ENCODE results near the gene TXNDC5.

TXNDC5 gene

DNA sequence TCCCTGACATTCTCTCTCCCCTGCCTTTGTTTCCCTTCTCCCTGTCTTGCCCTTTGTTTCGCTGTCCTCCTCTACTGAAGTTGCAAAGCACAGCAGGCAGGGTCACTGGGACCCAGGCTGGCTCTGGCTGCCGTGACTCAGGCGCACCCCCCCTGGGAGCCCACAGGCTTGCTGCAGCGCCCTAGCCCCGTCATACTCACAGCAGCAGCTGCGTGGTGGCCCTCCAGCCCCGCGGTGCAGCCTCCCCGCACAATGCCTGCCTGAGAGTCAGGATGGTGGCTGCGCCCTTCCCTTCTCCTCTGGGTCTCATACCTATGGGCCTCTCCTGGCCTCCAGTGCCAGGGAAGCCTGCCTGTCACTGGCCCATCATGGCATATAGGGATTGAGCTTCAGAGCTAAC is 41.7 kb downstream of the TXNDC5 start:
- ATAC-seq (peak; percentile 39), DNase-seq (no peak)

DNA sequence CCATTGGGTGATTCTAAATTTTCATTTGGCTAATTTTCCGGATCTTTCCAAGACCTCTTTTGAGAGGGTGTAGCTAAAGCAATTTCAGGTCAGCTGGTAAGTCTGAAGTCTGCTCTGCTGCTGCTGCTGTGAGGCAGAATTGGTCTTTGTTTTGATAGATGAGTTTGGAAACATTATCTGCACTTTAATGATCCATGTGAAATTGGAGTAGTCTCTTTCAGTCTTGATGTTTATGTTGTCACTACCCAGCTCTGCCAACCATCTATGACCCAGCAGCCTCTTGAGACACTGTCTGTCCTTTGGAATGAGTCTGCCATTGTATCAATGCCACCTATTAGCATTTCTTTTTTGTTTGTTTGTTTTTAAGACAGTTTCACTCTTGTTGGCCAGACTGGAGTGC is 44.1 kb downstream of the TXNDC5 start:
- ATAC-seq (no peak), DNase-seq (no peak)
- H3K4me3 Mint-ChIP-seq, result no peak overlapping the region
- no peaks in the 10 kb centered on the region for H3K4me1 Mint-ChIP-seq
- no peaks in the 10 kb centered on the region for H3K9me3 Mint-ChIP-seq
- peaks cover 8% of the 10 kb centered on the region for H3K27me3 Mint-ChIP-seq
- H3K27ac Mint-ChIP-seq, result no peak overlapping the region

More for the DNA sequence above, 41.7 kb downstream of the TXNDC5 start:
- peaks cover 0 to 11% of the 10 kb centered on the region in 2 donors for H3K9me3 Mint-ChIP-seq
- H3K4me1 Mint-ChIP-seq, result no peaks in the 10 kb centered on the region
- no peak overlapping the region for H3K4me3 Mint-ChIP-seq
- peaks cover 8% of the 10 kb centered on the region for H3K27me3 Mint-ChIP-seq
- H3K27ac Mint-ChIP-seq, result no peak overlapping the region

DNA sequence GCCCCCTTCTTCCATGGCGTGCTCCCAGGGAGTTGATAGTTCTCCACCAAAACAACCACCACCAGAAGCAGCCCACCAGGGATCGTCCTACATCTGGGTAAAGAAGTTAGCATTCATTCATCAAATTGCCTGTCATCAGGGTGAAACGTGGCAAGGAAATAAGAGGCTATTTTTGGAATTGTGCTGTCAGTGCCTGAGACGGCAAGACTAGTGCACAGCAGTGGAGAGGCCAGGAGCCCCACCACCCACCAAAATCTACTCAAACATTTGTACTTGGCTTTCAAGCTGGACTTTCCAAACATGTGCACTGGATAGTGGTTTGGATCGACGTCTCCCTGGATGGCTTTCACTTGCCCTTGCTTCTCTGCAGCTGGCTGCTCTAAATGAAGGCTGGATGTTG is 44.8 kb downstream of the TXNDC5 start:
- no peak for DNase-seq
- no peak overlapping the region for H3K4me3 Mint-ChIP-seq
- no peak for ATAC-seq
- H3K4me1 Mint-ChIP-seq, result no peaks in the 10 kb centered on the region
- H3K27me3 Mint-ChIP-seq, result peaks cover 8% of the 10 kb centered on the region
- no peak overlapping the region for H3K27ac Mint-ChIP-seq
- no peaks in the 10 kb centered on the region for H3K9me3 Mint-ChIP-seq

GRCh38 chr6:7859591-7859990 is 51.0 kb downstream of the TXNDC5 start:
- no peak overlapping the region for H3K27ac Mint-ChIP-seq
- H3K4me3 Mint-ChIP-seq, result no peak overlapping the region
- DNase-seq (no peak), ATAC-seq (no peak)
- no peaks in the 10 kb centered on the region for H3K4me1 Mint-ChIP-seq
- H3K9me3 Mint-ChIP-seq, result no peaks in the 10 kb centered on the region
- H3K27me3 Mint-ChIP-seq, result peaks cover 13% of the 10 kb centered on the region

DNA sequence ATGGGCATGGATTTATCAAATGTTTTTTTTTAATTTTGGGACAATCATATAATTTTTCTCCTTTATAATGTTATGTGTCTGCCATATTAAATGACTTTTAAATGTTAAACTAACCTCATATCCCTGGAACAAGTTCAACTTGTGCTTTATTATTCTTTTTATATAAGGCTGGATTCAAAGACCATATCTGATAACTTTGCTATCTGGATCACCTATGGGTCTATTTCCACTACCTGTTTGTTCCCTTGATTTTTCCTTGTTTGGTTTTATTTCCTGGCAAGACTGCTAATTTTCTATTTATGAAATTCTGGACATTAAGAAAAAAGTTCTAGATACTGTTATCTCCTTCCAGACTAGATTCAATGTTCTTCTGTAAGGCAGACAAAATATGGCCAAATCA is 58.8 kb downstream of the TXNDC5 start:
- no peak overlapping the region for H3K27ac Mint-ChIP-seq
- no peak for DNase-seq
- no peak for ATAC-seq
- peaks cover 6 to 7% of the 10 kb centered on the region in 2 donors for H3K9me3 Mint-ChIP-seq
- H3K4me1 Mint-ChIP-seq, result no peaks in the 10 kb centered on the region
- H3K27me3 Mint-ChIP-seq, result peaks cover 10% of the 10 kb centered on the region
- no peak overlapping the region for H3K4me3 Mint-ChIP-seq

DNA sequence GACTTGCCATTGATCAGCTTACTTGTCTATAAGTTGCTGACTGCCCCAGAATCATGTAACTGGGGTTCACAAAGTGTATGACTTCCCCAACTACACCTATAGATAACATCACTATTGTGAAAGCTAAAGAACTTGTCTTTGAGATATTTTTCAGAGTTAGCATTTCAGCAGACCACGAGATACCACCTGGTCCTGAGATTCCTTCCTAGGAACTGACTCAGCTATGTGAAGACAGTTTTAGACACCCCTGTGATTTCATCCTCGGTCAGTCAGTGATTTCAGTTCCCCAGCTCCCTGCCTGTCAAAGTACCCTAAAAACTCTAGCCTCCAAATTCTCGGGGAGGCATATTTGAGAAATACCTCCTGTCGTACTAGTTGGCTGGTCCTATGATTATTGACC is 62.4 kb downstream of the TXNDC5 start:
- no peak overlapping the region for H3K4me3 Mint-ChIP-seq
- no peak for ATAC-seq
- no peak for DNase-seq

GRCh38 chr6:7846966-7847818 is 63.4 kb downstream of the TXNDC5 start:
- DNase-seq (no peak), ATAC-seq (no peak)
- no peaks in the 10 kb centered on the region for H3K9me3 Mint-ChIP-seq
- no peak overlapping the region for H3K27ac Mint-ChIP-seq
- peaks cover 33% of the 10 kb centered on the region for H3K27me3 Mint-ChIP-seq
- H3K4me1 Mint-ChIP-seq, result no peaks in the 10 kb centered on the region
- H3K4me3 Mint-ChIP-seq, result no peak overlapping the region

More for the DNA sequence above, 62.4 kb downstream of the TXNDC5 start:
- peaks cover 4 to 7% of the 10 kb centered on the region in 2 donors for H3K9me3 Mint-ChIP-seq
- H3K4me1 Mint-ChIP-seq, result no peaks in the 10 kb centered on the region
- no peak overlapping the region for H3K27ac Mint-ChIP-seq
- peaks cover 32% of the 10 kb centered on the region for H3K27me3 Mint-ChIP-seq

DNA sequence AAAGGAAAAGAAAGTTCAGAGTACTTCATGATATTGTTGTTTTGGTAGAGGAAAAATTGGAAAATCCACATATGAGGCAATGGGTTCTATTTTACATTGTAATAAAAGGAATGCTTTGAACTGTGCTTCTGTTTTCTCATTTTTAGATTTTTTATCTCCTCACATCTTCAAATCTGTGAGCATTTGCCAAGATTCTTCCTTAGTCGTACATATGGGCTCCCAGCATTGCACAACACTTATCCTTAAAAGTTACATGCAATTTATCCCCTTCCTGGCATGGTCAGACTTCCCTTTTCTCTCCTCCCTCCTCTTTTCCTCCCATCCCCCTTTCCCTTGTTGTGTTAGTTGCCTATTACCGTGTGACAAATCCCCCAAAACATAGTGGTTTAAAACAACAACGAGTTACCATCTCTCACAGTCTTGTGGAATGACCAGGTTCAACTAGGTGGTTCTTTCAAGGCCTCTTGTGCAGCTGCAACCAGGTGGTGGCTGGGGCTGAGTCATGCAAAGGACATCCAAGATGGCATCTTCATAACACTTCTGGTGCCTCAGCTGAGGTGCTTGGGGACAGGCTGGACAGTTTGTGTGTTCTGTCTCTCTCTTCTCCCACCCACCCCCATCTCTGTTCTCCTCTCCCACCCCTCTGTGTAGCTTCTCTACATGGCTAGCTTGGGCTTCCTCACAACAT is 68.7 kb downstream of the TXNDC5 start:
- H3K4me1 Mint-ChIP-seq, result no peaks in the 10 kb centered on the region
- DNase-seq (no peak), ATAC-seq (no peak)
- H3K27ac Mint-ChIP-seq, result no peak overlapping the region
- H3K9me3 Mint-ChIP-seq, result no peaks in the 10 kb centered on the region
- H3K4me3 Mint-ChIP-seq, result no peak overlapping the region
- H3K27me3 Mint-ChIP-seq, result peaks cover 24% of the 10 kb centered on the region

GRCh38 chr6:7836371-7837026 is 74.1 kb downstream of the TXNDC5 start:
- DNase-seq (no peak), ATAC-seq (no peak)
- H3K4me1 Mint-ChIP-seq, result no peaks in the 10 kb centered on the region
- no peak overlapping the region for H3K4me3 Mint-ChIP-seq
- no peaks in the 10 kb centered on the region for H3K9me3 Mint-ChIP-seq
- peaks cover 20% of the 10 kb centered on the region for H3K27me3 Mint-ChIP-seq
- H3K27ac Mint-ChIP-seq, result no peak overlapping the region

GRCh38 chr6:7833751-7834070 is 76.9 kb downstream of the TXNDC5 start:
- ATAC-seq (no peak), DNase-seq (no peak)
- Mint-ChIP-seq H3K27ac (no peak overlapping the region), H3K9me3 (peaks cover 8 to 13% of the 10 kb centered on the region in 2 donors), H3K27me3 (peaks cover 35% of the 10 kb centered on the region), H3K4me3 (no peak overlapping the region), H3K4me1 (no peaks in the 10 kb centered on the region)

GRCh38 chr6:7832904-7833750 is 77.5 kb downstream of the TXNDC5 start:
- peaks cover 8 to 13% of the 10 kb centered on the region in 2 donors for H3K9me3 Mint-ChIP-seq
- no peak for ATAC-seq

More at GRCh38 chr6:7832904-7833750, 77.5 kb downstream of the TXNDC5 start:
- no peaks in the 10 kb centered on the region for H3K4me1 Mint-ChIP-seq
- H3K27me3 Mint-ChIP-seq, result peaks cover 35% of the 10 kb centered on the region
- DNase-seq, result no peak
- H3K4me3 Mint-ChIP-seq, result no peak overlapping the region
- H3K27ac Mint-ChIP-seq, result no peak overlapping the region

Measured in stimulated activated naive CD8-positive, alpha-beta T cell treated with anti-CD3 and anti-CD28 coated beads, Interleukin-15, amount 100 ng/mL, for 72 hours (primary cell).